HUDEP-2 (cell line): Measurements from ENCODE around the gene PMM2.
"Not testable (repeated sequence)": the region's sequence is repeated elsewhere in the genome, so short reads cannot be mapped to it uniquely, and the experiment has no call there.

Experiments
- DNase-seq, 76 experiments: peaks; one replicate each; lab custom pipeline; 2025; ENCODE audit not compliant: unreplicated experiment in 76 of 76; lab: John Stamatoyannopoulos, UW

Gene PMM2

DNA sequence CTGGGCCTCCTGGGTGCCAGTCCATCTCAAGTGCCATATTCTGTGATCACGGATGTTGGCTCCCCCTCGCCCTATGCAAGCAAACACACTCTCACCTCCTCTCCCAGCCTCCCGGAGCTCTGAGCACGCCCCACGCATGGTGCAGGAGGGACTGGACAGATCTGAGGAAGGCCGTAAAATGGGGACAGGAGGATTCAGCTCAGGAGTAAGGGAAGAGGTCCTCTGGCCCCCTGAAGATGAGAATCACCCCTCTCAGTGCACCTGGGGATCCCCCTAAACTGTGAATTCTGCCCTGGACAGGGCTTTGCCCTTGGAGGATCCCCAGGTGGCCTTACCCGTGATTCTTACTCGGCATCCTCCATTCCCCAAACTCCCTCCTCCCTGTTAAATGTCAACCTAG is 15.8 kb upstream of the PMM2 start:
- DNase-seq, result no peak

DNA sequence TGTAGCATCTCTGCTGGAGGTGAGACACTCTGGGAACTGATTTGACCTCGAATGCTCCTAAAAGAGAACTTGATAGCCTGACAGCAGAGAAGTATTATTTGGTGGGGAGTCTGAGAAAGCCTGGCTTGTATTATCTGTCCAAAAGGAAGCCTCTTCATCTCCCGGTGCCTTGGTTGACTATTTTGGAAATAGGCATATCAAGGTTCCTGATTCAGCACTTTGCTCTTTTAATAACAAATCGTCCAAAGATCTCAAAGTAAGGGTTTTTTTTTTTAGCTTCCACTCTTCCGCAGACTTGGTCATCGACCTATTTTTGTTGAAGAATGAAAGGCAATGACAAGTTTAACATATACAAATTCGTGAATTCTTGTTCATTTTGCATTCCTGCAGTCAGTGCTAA is 15.0 kb upstream of the PMM2 start:
- DNase-seq, result no peak

DNA sequence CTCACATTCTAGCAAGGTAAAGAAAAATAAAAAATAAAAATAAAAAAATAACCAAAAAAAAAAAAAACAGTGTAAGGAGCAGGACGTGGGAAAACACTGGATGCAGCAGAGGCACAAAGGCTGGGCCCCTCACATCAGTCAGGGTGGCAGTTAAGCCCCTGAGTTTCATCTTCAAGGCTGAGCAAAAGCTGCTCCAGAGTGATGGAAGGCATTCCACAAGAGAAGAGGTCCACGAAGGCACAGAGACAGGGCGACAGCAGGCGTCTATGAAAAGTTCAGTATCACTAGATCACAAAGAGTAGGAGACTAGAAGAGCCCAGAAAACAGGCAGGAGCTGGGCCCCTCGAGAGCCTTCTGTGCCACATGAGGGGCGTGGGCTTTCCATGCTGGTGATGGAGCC is 12.2 kb upstream of the PMM2 start:
- no peak for DNase-seq

DNA sequence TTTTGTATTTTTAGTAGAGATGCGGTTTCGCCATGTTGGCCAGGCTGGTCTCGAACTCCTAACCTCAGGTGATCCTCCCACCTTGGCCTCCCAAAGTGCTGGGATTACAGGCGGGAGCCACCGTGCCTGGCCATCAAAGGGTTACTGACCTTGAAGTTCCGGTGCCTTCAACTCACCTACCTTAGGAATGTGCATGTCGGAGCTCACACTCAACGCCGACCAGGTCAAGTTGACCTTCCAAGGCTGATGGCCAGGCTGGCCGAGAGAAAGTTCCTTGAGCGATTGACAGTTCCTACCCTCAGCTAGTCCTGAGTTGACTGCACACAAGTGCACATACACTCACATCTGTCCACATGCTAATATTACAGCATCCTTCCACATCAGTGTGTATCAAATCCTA is 11.3 kb upstream of the PMM2 start:
- DNase-seq, result not testable (repeated sequence)

DNA sequence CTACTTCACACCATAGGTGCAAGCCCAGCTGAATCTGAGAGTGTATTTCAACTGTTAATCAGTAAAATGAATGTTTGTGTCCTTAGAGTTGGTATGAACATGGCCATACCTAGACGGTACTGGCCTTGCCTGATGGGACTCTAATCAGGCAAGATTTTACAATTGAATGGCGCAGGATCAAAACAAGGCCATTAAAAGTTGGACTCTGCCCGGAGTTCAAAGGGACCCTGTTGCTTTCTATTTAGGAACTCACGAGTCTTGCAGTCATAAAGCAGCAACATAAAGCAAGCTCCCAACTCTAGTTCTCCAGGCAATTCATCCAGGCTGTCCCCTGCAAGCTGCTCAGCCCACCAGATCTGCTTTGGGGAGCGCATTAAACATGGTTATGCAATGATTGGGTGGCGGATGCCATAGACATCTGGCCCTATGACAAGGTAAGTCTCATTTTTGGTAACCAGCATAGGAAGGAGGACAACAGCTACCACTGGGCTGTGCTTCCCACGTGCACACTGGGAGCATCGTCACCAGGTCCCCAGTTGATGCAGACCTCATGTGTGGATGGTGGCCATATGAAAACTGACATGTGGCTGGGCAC is 9.0 kb upstream of the PMM2 start:
- no peak for DNase-seq

DNA sequence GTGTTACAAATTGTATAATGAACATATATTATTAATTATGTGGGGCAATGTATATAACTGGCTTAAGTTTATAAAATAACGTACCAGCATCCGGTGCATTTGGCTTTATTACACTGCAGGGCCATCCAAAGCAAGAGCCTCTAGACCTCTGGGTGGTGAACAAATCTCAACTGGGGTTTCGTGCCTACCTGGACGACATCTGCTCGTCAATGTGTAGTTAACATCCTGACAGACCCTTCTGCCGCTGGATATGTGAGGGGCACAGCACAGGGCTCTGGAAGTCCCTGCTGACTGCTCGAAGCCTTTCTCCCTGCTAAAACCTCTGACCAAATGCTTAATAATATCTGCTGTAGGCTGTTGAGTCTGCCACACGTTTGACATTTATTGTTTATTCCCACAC is 2.5 kb upstream of the PMM2 start:
- DNase-seq, result no peak

DNA sequence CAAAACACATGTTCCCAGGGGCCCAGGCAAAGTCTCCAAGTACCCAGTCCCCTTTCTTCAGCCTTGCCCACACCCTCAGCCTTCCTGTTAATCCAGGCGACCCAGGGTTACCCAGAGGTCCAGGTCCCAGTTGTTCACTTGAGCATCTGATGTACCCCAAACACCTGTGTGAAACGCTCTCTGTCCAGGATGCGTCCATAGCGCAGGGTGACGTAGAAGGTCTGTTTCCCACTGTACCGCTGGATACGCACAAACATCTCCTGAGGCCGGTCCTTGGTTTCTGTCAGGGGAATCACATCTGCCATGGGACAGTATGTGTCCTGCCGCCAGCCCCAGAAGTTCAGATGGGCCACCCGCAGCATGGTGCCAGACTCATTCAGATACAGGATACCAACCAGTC is 1.8 kb upstream of the PMM2 start:
- no peak for DNase-seq

DNA sequence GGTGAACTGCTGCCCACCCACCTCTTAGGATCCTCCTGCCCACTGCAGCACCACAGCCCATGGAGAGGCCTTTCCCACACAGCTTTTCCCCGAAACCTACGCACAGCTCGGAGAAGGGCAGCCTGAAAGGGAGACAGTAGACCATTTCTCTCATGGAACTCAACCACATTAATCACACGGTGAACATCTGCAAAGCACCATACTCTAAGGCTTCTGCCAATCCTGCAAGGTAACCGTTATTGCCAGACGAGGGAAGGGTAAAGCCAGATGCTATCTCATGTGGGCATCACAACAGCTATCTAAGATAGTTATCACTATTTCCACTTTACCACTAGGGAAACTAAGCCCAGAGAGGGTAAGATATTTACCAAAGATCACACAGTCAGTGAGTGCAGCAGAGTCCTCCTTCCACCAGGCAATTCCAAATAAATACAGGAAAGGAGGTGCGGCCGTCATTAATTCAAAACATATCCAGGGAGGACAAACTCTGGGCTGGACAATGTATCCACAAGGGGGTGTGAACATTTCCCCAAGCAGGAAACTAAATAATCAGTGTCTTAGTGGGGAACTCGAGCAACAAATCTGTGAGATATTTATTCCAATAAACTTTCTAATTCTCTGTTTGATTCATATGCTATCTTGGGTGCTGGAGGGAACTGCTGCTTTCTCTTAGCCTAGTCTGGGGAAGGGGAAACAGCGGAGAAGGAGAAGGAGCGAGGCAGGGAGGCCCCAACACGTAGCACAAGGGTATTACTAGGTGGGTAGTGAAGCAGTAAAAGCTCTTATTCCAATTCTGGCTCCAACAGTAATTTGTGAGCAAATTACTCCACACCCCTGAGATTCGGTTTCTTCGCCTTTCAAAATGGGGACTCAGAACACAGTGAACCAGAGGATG is 923 bp upstream of the PMM2 start:
- DNase-seq, result no peak

DNA sequence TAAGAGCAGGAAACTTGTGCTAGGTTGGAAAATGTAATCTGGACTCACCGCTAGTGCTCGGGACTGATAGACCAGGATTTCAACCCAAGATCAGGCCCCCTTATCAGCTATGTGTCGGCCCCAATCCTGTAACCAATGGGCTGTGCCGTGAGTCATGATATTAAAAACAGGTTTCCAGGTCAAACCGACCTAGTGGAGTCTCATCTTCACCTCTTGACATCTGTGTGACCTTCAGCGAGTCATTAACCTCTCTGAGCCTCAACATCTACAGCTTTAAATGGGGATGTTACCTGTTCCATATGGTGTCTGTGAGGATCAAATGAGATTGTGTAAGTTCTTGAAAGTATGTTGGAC is 512 bp downstream of the PMM2 start:
- DNase-seq, result peak in 70 of 76 experiments; percentile 3 to 81 (median 45)

DNA sequence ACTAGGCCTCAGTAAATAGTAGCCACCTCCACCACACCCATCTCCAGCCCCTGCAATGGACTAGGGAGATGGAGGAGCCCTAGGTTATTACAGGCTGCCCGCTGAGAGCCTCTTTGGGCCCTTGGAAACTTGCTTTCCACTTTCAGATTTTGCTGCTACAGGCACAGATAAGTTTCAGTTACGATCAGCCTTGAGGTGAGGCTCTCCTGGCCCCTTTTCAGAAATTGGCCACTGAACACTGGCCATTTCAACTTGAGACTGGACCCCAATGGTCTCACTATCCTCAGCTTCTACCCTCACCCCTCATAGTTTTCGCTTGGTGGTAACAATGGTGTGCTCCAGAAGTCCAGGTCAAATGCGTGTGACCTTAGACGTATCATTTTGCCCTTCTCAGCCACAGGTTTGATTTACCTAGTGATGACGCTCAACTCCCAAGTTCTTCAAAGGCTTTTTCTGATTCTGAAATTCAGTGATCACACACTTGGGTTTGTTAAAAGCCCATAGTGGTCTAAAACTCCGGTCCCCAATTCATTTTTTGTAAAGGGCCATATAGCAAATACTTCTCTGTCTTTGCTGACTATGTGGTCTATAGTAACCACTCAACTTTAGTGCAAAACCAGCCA is 1.0 kb downstream of the PMM2 start:
- peak in 1 of 76 experiments; percentile 2 for DNase-seq

DNA sequence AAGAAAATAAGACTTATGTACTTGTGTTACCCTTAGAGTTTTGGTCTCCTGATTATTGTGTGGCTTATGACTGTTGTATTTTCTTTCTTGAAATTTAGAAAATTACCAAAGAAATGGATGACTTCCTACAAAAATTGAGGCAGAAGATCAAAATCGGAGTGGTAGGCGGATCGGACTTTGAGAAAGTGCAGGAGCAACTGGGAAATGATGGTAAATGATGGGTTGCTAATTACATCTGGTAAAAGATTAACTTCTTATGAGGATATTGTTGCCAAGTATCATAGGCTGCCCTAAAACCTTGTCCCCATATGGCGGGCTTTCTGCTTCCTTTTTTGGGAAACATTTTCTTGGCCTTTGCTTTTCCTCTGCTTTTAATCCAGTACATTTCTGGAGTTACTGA is 4.1 kb downstream of the PMM2 start:
- no peak for DNase-seq

DNA sequence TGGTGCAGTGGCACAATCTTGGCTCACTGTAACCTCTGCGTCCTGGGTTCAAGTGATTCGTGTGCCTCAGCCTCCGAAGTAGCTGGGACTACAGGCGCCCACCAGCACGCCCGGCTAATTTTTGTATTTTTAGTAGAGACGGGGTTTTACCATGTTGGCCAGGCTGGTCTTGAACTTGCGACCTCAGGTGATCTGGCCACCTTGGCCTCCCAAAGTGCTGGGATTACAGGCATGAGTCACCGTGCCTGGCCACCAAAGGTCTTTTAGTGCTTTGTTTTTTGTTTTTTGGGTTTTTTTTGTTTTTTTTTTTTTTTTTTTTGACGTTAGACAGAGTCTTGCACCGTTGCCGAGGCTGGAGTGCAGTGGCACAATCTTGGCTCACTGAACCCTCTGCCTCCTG is 6.1 kb downstream of the PMM2 start:
- DNase-seq, result not testable (repeated sequence)

DNA sequence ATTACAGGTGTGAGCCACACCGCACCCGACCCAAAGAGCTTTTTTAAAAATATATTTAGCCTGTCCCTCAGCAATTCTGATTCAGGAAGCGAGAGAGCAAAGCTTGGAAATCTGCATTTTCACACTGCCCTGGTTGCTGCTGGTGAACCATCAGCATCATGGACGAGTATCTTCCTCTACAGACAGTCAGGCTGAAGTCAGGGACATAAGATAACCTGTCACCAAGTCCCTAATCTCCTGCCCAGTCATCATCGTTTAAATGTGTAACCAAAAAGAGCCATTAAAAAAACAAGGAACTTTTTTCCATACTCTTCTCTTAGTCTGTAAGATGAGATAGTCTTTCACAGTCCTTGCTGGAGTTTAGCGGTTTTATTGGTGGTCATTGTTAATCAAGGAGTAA is 6.7 kb downstream of the PMM2 start:
- peak in 1 of 76 experiments; percentile 3 for DNase-seq

DNA sequence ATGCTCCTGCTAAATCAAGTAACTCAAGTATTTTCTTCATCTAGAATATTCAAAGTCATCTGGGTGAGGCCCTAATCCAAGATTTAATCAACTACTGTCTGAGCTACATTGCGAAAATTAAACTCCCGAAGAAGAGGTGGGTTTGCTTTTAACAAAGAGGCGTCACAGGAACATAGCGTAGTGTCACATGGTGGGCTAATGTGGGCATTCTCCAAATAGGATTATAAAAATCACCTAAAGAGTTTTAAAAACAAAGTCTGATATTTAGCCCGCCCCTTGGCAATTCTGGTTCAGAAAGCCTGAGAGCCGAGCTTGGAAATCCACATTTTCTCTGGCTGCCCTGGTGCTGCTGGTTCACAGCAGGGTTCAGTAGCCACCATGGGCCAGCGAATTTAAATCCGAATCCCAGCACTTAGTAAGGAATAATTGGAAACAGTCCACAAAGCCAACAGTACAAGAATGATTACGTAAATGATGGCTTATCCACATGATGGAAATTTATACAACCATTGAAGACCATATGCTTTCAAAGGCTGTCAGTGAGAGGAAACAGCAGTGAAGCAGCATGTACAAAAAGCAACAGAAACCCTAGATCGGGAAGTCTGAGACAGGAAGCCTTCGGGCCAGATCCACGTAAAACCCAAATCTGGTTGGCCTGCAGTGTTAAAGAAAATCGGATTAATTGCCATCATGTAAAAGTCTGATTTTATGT is 8.8 kb downstream of the PMM2 start:
- DNase-seq, result no peak

DNA sequence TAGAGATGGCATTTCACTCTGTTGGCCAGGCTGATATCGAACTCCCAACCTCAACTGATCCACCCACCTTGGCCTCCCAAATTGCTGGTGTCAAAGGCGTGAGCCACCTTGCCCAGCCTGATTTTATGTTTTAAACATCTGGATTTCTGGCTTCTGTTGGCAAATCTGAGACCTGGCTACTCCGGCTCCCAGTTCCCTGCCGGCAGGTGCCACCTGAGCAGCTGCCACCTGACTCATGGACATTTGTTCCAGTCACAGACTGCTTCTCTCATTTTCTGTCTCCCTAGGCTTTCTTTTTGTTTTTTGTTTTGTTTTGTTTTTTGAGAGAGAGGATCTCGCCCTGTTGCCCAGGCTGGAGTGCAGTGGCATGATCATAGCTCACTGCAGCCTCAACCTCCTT is 9.6 kb downstream of the PMM2 start:
- DNase-seq, result no peak

DNA sequence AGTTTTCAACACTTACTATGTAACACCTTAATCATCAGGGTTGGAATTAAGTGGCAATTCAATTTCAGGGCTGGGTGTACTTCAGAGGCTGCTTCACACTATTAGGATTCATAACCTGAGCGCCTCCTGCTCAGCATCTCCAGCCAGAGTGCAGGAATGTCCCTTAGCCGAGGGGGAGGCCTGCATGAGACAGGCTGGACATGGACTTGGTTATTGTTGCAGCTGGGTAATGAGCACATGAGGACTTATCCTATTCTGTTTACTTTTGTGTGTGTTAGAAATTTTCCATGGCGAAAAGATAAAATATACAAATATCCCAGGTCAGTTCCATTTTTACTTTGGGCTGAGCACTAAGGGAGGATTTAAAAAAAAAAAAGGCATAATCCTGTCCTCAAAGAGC is 10.4 kb downstream of the PMM2 start:
- DNase-seq, result no peak

DNA sequence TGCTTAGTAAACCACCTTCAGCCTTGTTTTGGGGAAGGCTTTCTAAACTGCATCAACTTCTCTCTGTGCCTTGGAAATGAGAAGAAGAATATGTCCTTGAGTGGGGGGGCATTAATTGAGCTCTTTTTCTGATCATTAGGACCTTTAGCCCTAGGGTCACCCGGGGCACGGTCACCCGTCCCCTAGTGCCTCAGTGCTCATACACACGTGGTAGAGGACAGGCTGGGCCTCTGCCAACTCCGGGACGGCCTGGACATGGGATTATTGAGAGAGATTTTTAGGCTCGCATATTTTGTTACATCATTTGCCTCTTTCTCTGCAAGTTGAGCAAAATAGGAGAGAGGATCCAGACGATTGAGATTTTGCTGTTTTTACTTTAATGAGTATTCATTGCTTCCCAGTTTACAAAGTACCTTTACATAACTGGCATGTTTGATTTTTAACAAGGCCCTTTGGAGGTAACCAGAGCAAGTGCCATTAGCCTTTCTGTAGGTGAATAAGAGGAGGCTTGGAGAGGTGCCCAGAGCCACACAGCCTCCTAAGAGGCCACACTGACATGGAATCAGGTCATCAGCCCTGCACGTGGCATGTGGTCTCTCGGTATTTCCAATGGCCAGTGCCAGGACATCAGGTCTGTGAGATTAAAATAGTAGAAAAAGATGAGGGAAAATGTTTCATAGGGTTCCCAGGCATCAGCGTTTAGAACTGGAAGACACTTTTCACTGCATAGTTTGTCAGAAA is 11.1 kb downstream of the PMM2 start:
- no peak for DNase-seq

DNA sequence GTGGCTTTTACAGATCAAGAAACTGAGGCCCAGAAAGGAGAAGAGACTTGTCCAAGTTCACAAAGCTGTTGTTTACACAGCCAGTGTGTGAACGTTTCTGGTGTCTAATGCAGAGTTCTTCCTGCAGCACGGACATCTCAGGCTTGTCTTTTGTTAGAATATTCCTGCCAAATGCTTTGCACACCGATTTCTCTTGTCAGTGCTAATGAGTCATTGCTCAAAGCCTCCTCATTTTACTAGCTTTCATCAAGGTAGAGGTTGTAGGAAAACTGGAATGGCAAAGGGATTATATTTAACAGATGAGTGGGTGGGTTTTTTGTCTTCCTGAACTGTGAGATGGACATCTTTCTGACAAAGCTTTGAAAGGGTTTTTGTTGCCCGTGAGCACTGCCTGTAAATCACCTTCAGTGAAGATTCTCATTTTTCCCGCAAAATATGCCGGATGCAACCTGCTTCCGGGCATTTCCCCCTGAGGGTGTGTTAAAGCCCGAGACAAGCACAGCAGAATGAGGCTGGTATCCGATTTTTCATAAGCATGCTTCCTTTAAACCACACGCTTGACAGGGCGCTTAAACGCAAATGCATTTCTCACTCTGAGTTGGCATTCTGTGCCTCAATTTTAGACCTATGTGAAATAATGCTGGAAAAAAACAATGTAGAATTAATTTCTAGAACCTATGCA is 14.7 kb downstream of the PMM2 start:
- DNase-seq, result no peak

DNA sequence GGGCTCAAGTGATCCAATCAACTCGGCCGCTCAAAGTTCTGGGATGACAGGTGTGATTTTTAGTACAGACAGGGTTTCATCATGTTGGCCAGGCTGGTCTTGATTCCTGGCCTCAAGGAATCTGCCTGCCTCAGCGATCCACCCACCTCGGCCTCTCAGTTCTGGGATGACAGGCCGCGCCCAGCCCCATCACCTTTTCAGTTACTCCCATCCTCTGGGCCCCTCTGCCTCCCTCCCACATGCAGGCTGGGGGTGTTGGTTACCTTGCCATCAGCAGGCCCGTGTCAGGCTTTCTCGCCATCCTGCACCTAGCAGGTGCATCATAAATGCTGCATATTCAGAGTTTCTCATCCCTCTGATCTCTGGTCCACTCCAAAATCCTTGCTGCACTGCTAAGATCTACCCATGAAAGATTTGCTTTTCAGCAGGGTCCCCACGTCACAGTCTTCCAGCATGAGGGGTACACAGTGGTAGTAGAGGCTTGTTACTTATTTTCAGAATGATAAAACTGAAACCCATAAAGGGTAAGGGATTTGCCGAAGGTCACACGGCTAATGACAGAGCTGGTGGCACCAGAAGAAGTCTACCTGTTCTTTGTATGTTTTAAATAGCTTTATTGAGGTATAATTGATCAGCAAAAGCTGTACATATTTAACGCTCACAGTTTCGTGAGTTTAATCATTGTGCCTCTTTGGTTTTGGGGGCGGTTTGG is 16.6 kb downstream of the PMM2 start:
- DNase-seq, result no peak
